ENCODE results near the gene HNRNPLL.
A peak's percentile ranks its signal among the peaks of the same experiment; 100 is the strongest.

The HNRNPLL gene

GRCh38 chr2:38599706-38600105 lies 3.0 kb downstream of the HNRNPLL start:
- Histone ChIP-seq H3K4me3 (ENCODE audit: low read length) (peak overlapping the region; percentile 13), H3K9ac (ENCODE audit: low read length) (no peak overlapping the region), H3K4me1 (ENCODE audit: control insufficient read depth, insufficient read depth, low read length) (peaks cover 24% of the 10 kb centered on the region), H3K27me3 (ENCODE audit: control insufficient read depth, insufficient read depth, low read length) (no peaks in the 10 kb centered on the region), H3K36me3 (ENCODE audit: control insufficient read depth, insufficient read depth, low read length) (no peaks in the 10 kb centered on the region), H3K27ac (ENCODE audit: low read depth, low read length) (peak overlapping the region; percentile 61)

- no peak overlapping the region for H3K9ac ChIP-seq (ENCODE audit: low read length)
- peaks cover 23% of the 10 kb centered on the region for H3K4me1 ChIP-seq (ENCODE audit: control insufficient read depth, insufficient read depth, low read length)
- H3K27ac ChIP-seq (ENCODE audit: low read depth, low read length), result peak overlapping the region; percentile 61
- no peaks in the 10 kb centered on the region for H3K36me3 ChIP-seq (ENCODE audit: control insufficient read depth, insufficient read depth, low read length)
- no peaks in the 10 kb centered on the region for H3K27me3 ChIP-seq (ENCODE audit: control insufficient read depth, insufficient read depth, low read length)
- peak overlapping the region; percentile 35 for H3K4me3 ChIP-seq (ENCODE audit: low read length)
Observed at GRCh38 chr2:38598991-38599295, 3.8 kb downstream of the HNRNPLL start.

GRCh38 chr2:38598200-38598990 lies 4.3 kb downstream of the HNRNPLL start:
- H3K36me3 ChIP-seq (ENCODE audit: control insufficient read depth, insufficient read depth, low read length), result no peaks in the 10 kb centered on the region
- H3K27me3 ChIP-seq (ENCODE audit: control insufficient read depth, insufficient read depth, low read length), result no peaks in the 10 kb centered on the region
- no peak overlapping the region for H3K9ac ChIP-seq (ENCODE audit: low read length)
- H3K4me3 ChIP-seq (ENCODE audit: low read length), result peak overlapping the region; percentile 35
- H3K27ac ChIP-seq (ENCODE audit: low read depth, low read length), result peak overlapping the region; percentile 61
- peaks cover 20% of the 10 kb centered on the region for H3K4me1 ChIP-seq (ENCODE audit: control insufficient read depth, insufficient read depth, low read length)

- Histone ChIP-seq H3K27me3 (ENCODE audit: control insufficient read depth, insufficient read depth, low read length) (no peaks in the 10 kb centered on the region), H3K27ac (ENCODE audit: low read depth, low read length) (no peak overlapping the region), H3K4me1 (ENCODE audit: control insufficient read depth, insufficient read depth, low read length) (peaks cover 20% of the 10 kb centered on the region), H3K4me3 (ENCODE audit: low read length) (no peak overlapping the region), H3K36me3 (ENCODE audit: control insufficient read depth, insufficient read depth, low read length) (no peaks in the 10 kb centered on the region), H3K9ac (ENCODE audit: low read length) (no peak overlapping the region)
Observed at GRCh38 chr2:38597115-38597514, 5.6 kb downstream of the HNRNPLL start.

- Histone ChIP-seq H3K27me3 (ENCODE audit: control insufficient read depth, insufficient read depth, low read length) (no peaks in the 10 kb centered on the region), H3K36me3 (ENCODE audit: control insufficient read depth, insufficient read depth, low read length) (no peaks in the 10 kb centered on the region), H3K4me3 (ENCODE audit: low read length) (no peak overlapping the region), H3K27ac (ENCODE audit: low read depth, low read length) (no peak overlapping the region), H3K4me1 (ENCODE audit: control insufficient read depth, insufficient read depth, low read length) (peaks cover 20% of the 10 kb centered on the region), H3K9ac (ENCODE audit: low read length) (no peak overlapping the region)
Observed at GRCh38 chr2:38596229-38596628, 6.5 kb downstream of the HNRNPLL start.

- peaks cover 11% of the 10 kb centered on the region for H3K4me1 ChIP-seq (ENCODE audit: control insufficient read depth, insufficient read depth, low read length)
- no peaks in the 10 kb centered on the region for H3K27me3 ChIP-seq (ENCODE audit: control insufficient read depth, insufficient read depth, low read length)
- no peak overlapping the region for H3K27ac ChIP-seq (ENCODE audit: low read depth, low read length)
- no peaks in the 10 kb centered on the region for H3K36me3 ChIP-seq (ENCODE audit: control insufficient read depth, insufficient read depth, low read length)
- H3K9ac ChIP-seq (ENCODE audit: low read length), result no peak overlapping the region
- H3K4me3 ChIP-seq (ENCODE audit: low read length), result no peak overlapping the region
Observed at GRCh38 chr2:38592951-38593350, 9.8 kb downstream of the HNRNPLL start.

- no peak overlapping the region for H3K27ac ChIP-seq (ENCODE audit: low read depth, low read length)
- H3K4me1 ChIP-seq (ENCODE audit: control insufficient read depth, insufficient read depth, low read length), result peaks cover 18% of the 10 kb centered on the region
- H3K4me3 ChIP-seq (ENCODE audit: low read length), result no peak overlapping the region
- no peaks in the 10 kb centered on the region for H3K27me3 ChIP-seq (ENCODE audit: control insufficient read depth, insufficient read depth, low read length)
- H3K9ac ChIP-seq (ENCODE audit: low read length), result no peak overlapping the region
- H3K36me3 ChIP-seq (ENCODE audit: control insufficient read depth, insufficient read depth, low read length), result no peaks in the 10 kb centered on the region
Observed at GRCh38 chr2:38591152-38591551, 11.6 kb downstream of the HNRNPLL start.

- H3K27ac ChIP-seq (ENCODE audit: low read depth, low read length), result no peak overlapping the region
- H3K4me3 ChIP-seq (ENCODE audit: low read length), result no peak overlapping the region
- H3K4me1 ChIP-seq (ENCODE audit: control insufficient read depth, insufficient read depth, low read length), result peaks cover 20% of the 10 kb centered on the region
- H3K27me3 ChIP-seq (ENCODE audit: control insufficient read depth, insufficient read depth, low read length), result no peaks in the 10 kb centered on the region
- H3K36me3 ChIP-seq (ENCODE audit: control insufficient read depth, insufficient read depth, low read length), result no peaks in the 10 kb centered on the region
- no peak overlapping the region for H3K9ac ChIP-seq (ENCODE audit: low read length)
Observed at GRCh38 chr2:38590053-38590452, 12.7 kb downstream of the HNRNPLL start.

- peaks cover 24% of the 10 kb centered on the region for H3K4me1 ChIP-seq (ENCODE audit: control insufficient read depth, insufficient read depth, low read length)
- H3K27me3 ChIP-seq (ENCODE audit: control insufficient read depth, insufficient read depth, low read length), result no peaks in the 10 kb centered on the region
- no peak overlapping the region for H3K9ac ChIP-seq (ENCODE audit: low read length)
- no peak overlapping the region for H3K27ac ChIP-seq (ENCODE audit: low read depth, low read length)
- no peaks in the 10 kb centered on the region for H3K36me3 ChIP-seq (ENCODE audit: control insufficient read depth, insufficient read depth, low read length)
- H3K4me3 ChIP-seq (ENCODE audit: low read length), result no peak overlapping the region
Observed at GRCh38 chr2:38586931-38587330, 15.8 kb downstream of the HNRNPLL start.

- H3K27ac ChIP-seq (ENCODE audit: low read depth, low read length), result no peak overlapping the region
- peaks cover 4% of the 10 kb centered on the region for H3K36me3 ChIP-seq (ENCODE audit: control insufficient read depth, insufficient read depth, low read length)
- H3K27me3 ChIP-seq (ENCODE audit: control insufficient read depth, insufficient read depth, low read length), result no peaks in the 10 kb centered on the region
- H3K4me3 ChIP-seq (ENCODE audit: low read length), result no peak overlapping the region
- H3K9ac ChIP-seq (ENCODE audit: low read length), result no peak overlapping the region
- H3K4me1 ChIP-seq (ENCODE audit: control insufficient read depth, insufficient read depth, low read length), result peaks cover 20% of the 10 kb centered on the region
Observed at GRCh38 chr2:38584881-38585280, 17.8 kb downstream of the HNRNPLL start.

GRCh38 chr2:38583994-38584393 lies 18.7 kb downstream of the HNRNPLL start:
- Histone ChIP-seq H3K36me3 (ENCODE audit: control insufficient read depth, insufficient read depth, low read length) (peaks cover 4% of the 10 kb centered on the region), H3K27me3 (ENCODE audit: control insufficient read depth, insufficient read depth, low read length) (no peaks in the 10 kb centered on the region), H3K4me1 (ENCODE audit: control insufficient read depth, insufficient read depth, low read length) (peaks cover 16% of the 10 kb centered on the region), H3K9ac (ENCODE audit: low read length) (no peak overlapping the region), H3K4me3 (ENCODE audit: low read length) (no peak overlapping the region), H3K27ac (ENCODE audit: low read depth, low read length) (no peak overlapping the region)

- no peak overlapping the region for H3K9ac ChIP-seq (ENCODE audit: low read length)
- H3K27me3 ChIP-seq (ENCODE audit: control insufficient read depth, insufficient read depth, low read length), result no peaks in the 10 kb centered on the region
- peaks cover 16% of the 10 kb centered on the region for H3K4me1 ChIP-seq (ENCODE audit: control insufficient read depth, insufficient read depth, low read length)
- peaks cover 4% of the 10 kb centered on the region for H3K36me3 ChIP-seq (ENCODE audit: control insufficient read depth, insufficient read depth, low read length)
- no peak overlapping the region for H3K27ac ChIP-seq (ENCODE audit: low read depth, low read length)
- H3K4me3 ChIP-seq (ENCODE audit: low read length), result no peak overlapping the region
Observed at GRCh38 chr2:38583524-38583923, 19.2 kb downstream of the HNRNPLL start.
